Astrocyte (in vitro differentiated cells and primary cell): ENCODE results near the gene CADPS. TPM values are rescaled to one million over a fixed set of nuclear protein-coding genes. Genes with fewer than 3 reads are reported as not detected.

Experiments
- DNase-seq: peaks from one replicate; pipeline ENCODE4 v3.0.0-alpha.2; 2010; ENCODE audit warnings: low read depth
- FAIRE-seq: peaks from 2 replicates; lab custom pipeline; 2011; peaks lifted over from hg19 to GRCh38; lab: Jason Lieb, UNC
- H2AFZ ChIP-seq: 2 replicates; pipeline ENCODE4 v1.6.0; 2012; ENCODE audit warnings: low read depth, low read length, inconsistent platforms
- H3K27ac ChIP-seq: 2 replicates; pipeline ENCODE4 v1.5.1; 2011; ENCODE audit warnings: low read depth, low read length, inconsistent platforms
- H3K27me3 ChIP-seq: 2 replicates; pipeline ENCODE4 v1.6.0; 2011; ENCODE audit warnings: low read length, inconsistent platforms; ENCODE audit not compliant: insufficient read depth
- H3K36me3 ChIP-seq: 2 replicates; pipeline ENCODE4 v1.5.1; 2011; ENCODE audit warnings: low read length, inconsistent platforms; ENCODE audit not compliant: insufficient read depth
- H3K4me1 ChIP-seq: 2 replicates; pipeline ENCODE4 v1.5.1; 2011; ENCODE audit warnings: low read length, inconsistent platforms; ENCODE audit not compliant: insufficient read depth
- H3K4me2 ChIP-seq: 2 replicates; pipeline ENCODE4 v1.6.0; 2012; ENCODE audit warnings: low read length, inconsistent platforms
- H3K4me3 ChIP-seq: 2 replicates; pipeline ENCODE4 v1.5.1; 2011; ENCODE audit warnings: low read depth, mild to moderate bottlenecking, low read length, inconsistent platforms; ENCODE audit not compliant: insufficient read depth
- H3K79me2 ChIP-seq: 2 replicates; pipeline ENCODE4 v1.6.0; 2012; ENCODE audit warnings: mild to moderate bottlenecking, low read length, inconsistent platforms; ENCODE audit not compliant: insufficient read depth
- H3K9ac ChIP-seq: 2 replicates; pipeline ENCODE4 v1.6.0; 2012; ENCODE audit warnings: mild to moderate bottlenecking, low read length, inconsistent platforms
- H3K9me3 ChIP-seq: 2 replicates; pipeline ENCODE4 v1.5.1; 2012; ENCODE audit warnings: low read depth, mild to moderate bottlenecking, low read length, inconsistent platforms; ENCODE audit not compliant: insufficient read depth
- H4K20me1 ChIP-seq: 2 replicates; pipeline ENCODE4 v1.6.0; 2012; ENCODE audit warnings: low read length, inconsistent platforms; ENCODE audit not compliant: insufficient read depth
- H3K27ac Mint-ChIP-seq: one replicate; pipeline ENCODE4 v1.8.0; 2021; ENCODE audit warnings: mild to moderate bottlenecking, mixed read lengths; ENCODE audit not compliant: unreplicated experiment
- H3K27me3 Mint-ChIP-seq: one replicate; pipeline ENCODE4 v1.8.0; 2021; ENCODE audit warnings: low read depth, mixed read lengths; ENCODE audit not compliant: unreplicated experiment
- H3K36me3 Mint-ChIP-seq: one replicate; pipeline ENCODE4 v1.8.0; 2021; ENCODE audit warnings: low read depth, mixed read lengths; ENCODE audit not compliant: unreplicated experiment
- H3K4me1 Mint-ChIP-seq: one replicate; pipeline ENCODE4 v1.8.0; 2021; ENCODE audit warnings: low read depth, mixed read lengths; ENCODE audit not compliant: unreplicated experiment
- H3K4me3 Mint-ChIP-seq: one replicate; pipeline ENCODE4 v1.8.0; 2021; ENCODE audit warnings: mild to moderate bottlenecking, moderate library complexity, mixed read lengths; ENCODE audit not compliant: unreplicated experiment
- H3K9me3 Mint-ChIP-seq: one replicate; pipeline ENCODE4 v1.8.0; 2021; ENCODE audit warnings: mild to moderate bottlenecking, mixed read lengths; ENCODE audit not compliant: unreplicated experiment
- EZH2 ChIP-seq: IDR thresholded peaks from 2 replicates; pipeline ENCODE4 v1.6.1; 2012; ENCODE audit warnings: mild to moderate bottlenecking, low read length, inconsistent platforms; ENCODE audit not compliant: insufficient read depth
- total RNA-seq: library from RNA; stranded (reverse); gene quantifications from 2 replicates; pipeline ENCODE4 v1.2.1, GENCODE V29; 2021
- TF ChIP-seq, protein P1 (sequence below): IDR thresholded peaks from 2 replicates; pipeline ENCODE4 v1.5.1; 2011; ENCODE audit warnings: low read depth, mild to moderate bottlenecking, inconsistent platforms, low read length, moderate library complexity; ENCODE audit not compliant: insufficient read depth

CADPS gene
- total RNA-seq, 1 donor from 2014 or later: 5.4 TPM

DNA sequence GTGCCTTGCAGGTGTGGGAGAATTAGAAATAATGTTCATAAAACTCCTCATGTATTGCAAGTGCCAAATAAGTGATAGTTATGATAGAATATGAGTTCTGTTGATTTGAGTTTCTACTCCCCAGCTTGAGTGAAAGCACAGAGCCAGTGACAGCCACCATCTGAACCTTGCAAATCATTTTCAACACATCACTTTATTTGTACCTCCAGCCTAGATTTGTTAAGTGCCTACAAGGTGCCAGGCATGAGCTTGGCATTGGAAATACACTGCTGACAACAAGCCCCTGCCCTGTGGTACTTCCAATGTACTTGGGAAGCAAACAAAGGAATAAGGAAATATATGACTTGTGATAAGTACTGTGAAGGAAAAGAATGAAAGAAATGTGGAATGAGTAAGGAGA, 518.9 kb downstream of the CADPS start:
- Histone ChIP-seq H3K9ac (no peak overlapping the region), H3K9me3 (no peaks in the 10 kb centered on the region), H3K27ac (no peak overlapping the region), H3K4me2 (no peak overlapping the region), H3K79me2 (no peaks in the 10 kb centered on the region), H3K27me3 (peaks cover 5% of the 10 kb centered on the region), H3K36me3 (no peaks in the 10 kb centered on the region), H4K20me1 (no peaks in the 10 kb centered on the region), H3K4me3 (no peak overlapping the region), H3K4me1 (no peaks in the 10 kb centered on the region), H2AFZ (no peak overlapping the region)
- DNase-seq: no peak
- Mint-ChIP-seq H3K4me3 (no peak overlapping the region), H3K27me3 (peaks cover 10% of the 10 kb centered on the region), H3K27ac (no peak overlapping the region), H3K36me3 (no peaks in the 10 kb centered on the region), H3K4me1 (no peaks in the 10 kb centered on the region), H3K9me3 (no peaks in the 10 kb centered on the region)
- TF ChIP-seq EZH2: no peak
- TF ChIP-seq, protein P1, sequence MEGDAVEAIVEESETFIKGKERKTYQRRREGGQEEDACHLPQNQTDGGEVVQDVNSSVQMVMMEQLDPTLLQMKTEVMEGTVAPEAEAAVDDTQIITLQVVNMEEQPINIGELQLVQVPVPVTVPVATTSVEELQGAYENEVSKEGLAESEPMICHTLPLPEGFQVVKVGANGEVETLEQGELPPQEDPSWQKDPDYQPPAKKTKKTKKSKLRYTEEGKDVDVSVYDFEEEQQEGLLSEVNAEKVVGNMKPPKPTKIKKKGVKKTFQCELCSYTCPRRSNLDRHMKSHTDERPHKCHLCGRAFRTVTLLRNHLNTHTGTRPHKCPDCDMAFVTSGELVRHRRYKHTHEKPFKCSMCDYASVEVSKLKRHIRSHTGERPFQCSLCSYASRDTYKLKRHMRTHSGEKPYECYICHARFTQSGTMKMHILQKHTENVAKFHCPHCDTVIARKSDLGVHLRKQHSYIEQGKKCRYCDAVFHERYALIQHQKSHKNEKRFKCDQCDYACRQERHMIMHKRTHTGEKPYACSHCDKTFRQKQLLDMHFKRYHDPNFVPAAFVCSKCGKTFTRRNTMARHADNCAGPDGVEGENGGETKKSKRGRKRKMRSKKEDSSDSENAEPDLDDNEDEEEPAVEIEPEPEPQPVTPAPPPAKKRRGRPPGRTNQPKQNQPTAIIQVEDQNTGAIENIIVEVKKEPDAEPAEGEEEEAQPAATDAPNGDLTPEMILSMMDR: no peak
- no peak for FAIRE-seq

DNA sequence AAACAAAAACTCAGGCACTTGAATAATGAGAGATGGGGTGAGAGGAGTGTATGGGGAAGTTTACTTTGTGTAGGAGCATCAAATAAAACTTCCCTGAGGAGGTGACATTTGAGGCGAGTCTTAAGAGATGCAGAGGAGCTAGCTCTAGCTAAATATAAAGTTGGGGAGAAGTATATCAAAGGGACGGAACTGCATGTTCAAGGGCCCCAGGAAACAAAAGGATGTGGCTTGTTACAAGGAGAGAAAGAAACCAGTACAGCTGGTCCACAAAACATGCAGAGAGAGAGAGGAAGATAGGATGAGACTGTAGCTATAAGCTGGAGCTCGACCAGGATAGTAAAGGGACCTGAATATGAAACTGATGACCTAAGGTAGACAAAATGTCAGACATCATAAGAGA, 519.5 kb downstream of the CADPS start:
- Histone ChIP-seq H3K27me3 (peaks cover 5% of the 10 kb centered on the region), H3K4me1 (no peaks in the 10 kb centered on the region), H4K20me1 (no peaks in the 10 kb centered on the region), H2AFZ (no peak overlapping the region), H3K36me3 (no peaks in the 10 kb centered on the region), H3K9ac (no peak overlapping the region), H3K4me3 (no peak overlapping the region), H3K27ac (no peak overlapping the region), H3K79me2 (no peaks in the 10 kb centered on the region), H3K9me3 (no peaks in the 10 kb centered on the region), H3K4me2 (no peak overlapping the region)
- H3K4me1 Mint-ChIP-seq: no peaks in the 10 kb centered on the region
- DNase-seq (no peak), FAIRE-seq (no peak)
- no peaks in the 10 kb centered on the region for H3K36me3 Mint-ChIP-seq
- no peak for TF ChIP-seq EZH2
- TF ChIP-seq, protein P1: no peak
- H3K27me3 Mint-ChIP-seq: peaks cover 10% of the 10 kb centered on the region
- no peak overlapping the region for H3K27ac Mint-ChIP-seq
- H3K9me3 Mint-ChIP-seq: no peaks in the 10 kb centered on the region
- H3K4me3 Mint-ChIP-seq: no peak overlapping the region
